GM18520 (cell line): ENCODE data around the gene DHCR7.

Experiments
- ATAC-seq: cut with Tn5 transposase; IDR thresholded peaks from one replicate; pipeline ENCODE4 v1.9.1; 2021; ENCODE audit not compliant: unreplicated experiment

Gene DHCR7

GRCh38 chr11:71420455-71421241 is 27.5 kb downstream of the DHCR7 start:
- ATAC-seq, result no peak

GRCh38 chr11:71418643-71419042 is 29.6 kb downstream of the DHCR7 start:
- ATAC-seq, result no peak

- ATAC-seq, result no peak
Observed at GRCh38 chr11:71414645-71415044, 33.5 kb downstream of the DHCR7 start.

- no peak for ATAC-seq
Observed at GRCh38 chr11:71410363-71410966, 37.7 kb downstream of the DHCR7 start.

- no peak for ATAC-seq
Observed at GRCh38 chr11:71408826-71409225, 39.4 kb downstream of the DHCR7 start.

- no peak for ATAC-seq
Observed at GRCh38 chr11:71407356-71407755, 40.8 kb downstream of the DHCR7 start.

GRCh38 chr11:71406681-71407080 is 41.5 kb downstream of the DHCR7 start:
- ATAC-seq, result no peak

- ATAC-seq, result no peak
Observed at GRCh38 chr11:71404209-71404608, 44.0 kb downstream of the DHCR7 start.

GRCh38 chr11:71402878-71403277 is 45.3 kb downstream of the DHCR7 start:
- no peak for ATAC-seq

- ATAC-seq, result no peak
Observed at GRCh38 chr11:71400216-71400615, 48.0 kb downstream of the DHCR7 start.

- no peak for ATAC-seq
Observed at GRCh38 chr11:71399341-71399740, 48.9 kb downstream of the DHCR7 start.

- no peak for ATAC-seq
Observed at GRCh38 chr11:71397961-71398360, 50.2 kb downstream of the DHCR7 start.

GRCh38 chr11:71397331-71397860 is 50.8 kb downstream of the DHCR7 start:
- no peak for ATAC-seq

GRCh38 chr11:71396548-71397123 is 51.6 kb downstream of the DHCR7 start:
- no peak for ATAC-seq

- no peak for ATAC-seq
Observed at GRCh38 chr11:71395774-71396173, 52.4 kb downstream of the DHCR7 start.

GRCh38 chr11:71395263-71395560 is 53.0 kb downstream of the DHCR7 start:
- no peak for ATAC-seq

GRCh38 chr11:71393283-71393682 is 54.9 kb downstream of the DHCR7 start:
- no peak for ATAC-seq

GRCh38 chr11:71391796-71392195 is 56.4 kb downstream of the DHCR7 start:
- ATAC-seq, result no peak

GRCh38 chr11:71391352-71391751 is 56.8 kb downstream of the DHCR7 start:
- ATAC-seq, result no peak

GRCh38 chr11:71388637-71389235 is 59.5 kb downstream of the DHCR7 start:
- ATAC-seq, result no peak

GRCh38 chr11:71387784-71388636 is 60.2 kb downstream of the DHCR7 start:
- ATAC-seq, result no peak
